HFFc6 (cell line): Measurements from ENCODE around the gene TMEM205. TPM values are rescaled to one million over a fixed set of nuclear protein-coding genes. Genes with fewer than 3 reads are reported as not detected.

Source experiments
- DNase-seq: peaks from one replicate; pipeline ENCODE4 v3.0.0-alpha.2; 2018
- H3K27ac Mint-ChIP-seq: 2 replicates; pipeline ENCODE4 v1.8.0; 2020; ENCODE audit warnings: mild to moderate bottlenecking, mixed read lengths
- H3K27me3 Mint-ChIP-seq: 2 replicates; pipeline ENCODE4 v1.8.0; 2021; ENCODE audit warnings: mild to moderate bottlenecking, moderate library complexity, mixed read lengths; ENCODE audit not compliant: insufficient read depth
- H3K36me3 Mint-ChIP-seq: 2 replicates; pipeline ENCODE4 v1.8.0; 2021; ENCODE audit warnings: low read depth, mixed read lengths
- H3K4me1 Mint-ChIP-seq: 2 replicates; pipeline ENCODE4 v1.8.0; 2020; ENCODE audit warnings: low read depth, mixed read lengths
- H3K4me3 Mint-ChIP-seq: 2 replicates; pipeline ENCODE4 v1.8.0; 2020; ENCODE audit warnings: mild to moderate bottlenecking, moderate library complexity, mixed read lengths
- H3K9me3 Mint-ChIP-seq: 2 replicates; pipeline ENCODE4 v1.8.0; 2020; ENCODE audit warnings: mild to moderate bottlenecking, mixed read lengths
- CTCF ChIP-seq: fragments of 200-600 bp; sonication (generic); IDR thresholded peaks from 2 replicates; pipeline ENCODE4 v1.5.0; 2021; ENCODE audit warnings: antibody characterized with exemption, mild to moderate bottlenecking
- long read RNA-seq: library from polyadenylated mRNA; unstranded; transcript quantifications from one replicate; pipeline ENCODE4 v2.0.0, GENCODE V29; 2019
- total RNA-seq, 6 experiments: library from RNA; stranded (reverse); fragmentation: NEBNext Ultra II Directional; extraction: Animal tissue kit (Norgen Biotek cat#: 25700); gene quantifications; 2 replicates in 1 of 6; 3 replicates in 5 of 6; pipeline ENCODE4 v1.2.3, GENCODE V29; 2021

The TMEM205 gene
- total RNA-seq, result 10 to 100 TPM; 36.9 to 51.8 (median 46.5) TPM
- long read RNA-seq, transcript TMEM205-216 (4 exons, 792 nt), result major isoform, 30 of 41 reads
- long read RNA-seq, partial matches to known transcripts, result 0 of 41 reads
- long read RNA-seq, other reads (novel, unspliced or antisense), result 2 of 41 reads

GRCh38 chr19:11346104-11346940 lies at the start of gene TMEM205, which contains the start of gene CCDC159:
Gene TMEM205 (minus strand): TSS chr19:11346268. CDS start chr19:11345619, 649 bp downstream.
Gene CCDC159 (plus strand): TSS chr19:11346519. CDS start chr19:11346607, 88 bp downstream.
- Mint-ChIP-seq H3K36me3 (0 out of 2 replicates have a peak, but pooled peaks cover 10% of the 10 kb centered on the region), H3K4me1 (peaks cover 30% of the 10 kb centered on the region), H3K27ac (peak within 1 kb of the TSS; percentile 90), H3K4me3 (peak within 1 kb of the TSS; percentile 95), H3K27me3 (peaks cover 2% of the 10 kb centered on the region; the same call in 1 of the 2 replicates), H3K9me3 (peaks cover 12% of the 10 kb centered on the region)
- peak; percentile 99 for DNase-seq
- peak; percentile 22; the same call in 1 of the 2 replicates for TF ChIP-seq CTCF

- Mint-ChIP-seq H3K9me3 (no peaks in the 10 kb centered on the region), H3K27me3 (no peaks in the 10 kb centered on the region; the same call in 1 of the 2 replicates), H3K4me3 (no peak overlapping the region), H3K36me3 (peaks cover 6% of the 10 kb centered on the region), H3K4me1 (peaks cover 16% of the 10 kb centered on the region), H3K27ac (no peak overlapping the region)
- no peak for DNase-seq
- no peak for TF ChIP-seq CTCF
Observed at GRCh38 chr19:11390933-11391680, 45.0 kb upstream of the TMEM205 start.

GRCh38 chr19:11390359-11390758 lies 44.3 kb upstream of the TMEM205 start:
- no peak for DNase-seq
- no peak for TF ChIP-seq CTCF
- Mint-ChIP-seq H3K27ac (no peak overlapping the region), H3K27me3 (no peaks in the 10 kb centered on the region; the same call in 1 of the 2 replicates), H3K36me3 (peaks cover 6% of the 10 kb centered on the region), H3K4me1 (peaks cover 16% of the 10 kb centered on the region), H3K4me3 (no peak overlapping the region), H3K9me3 (no peaks in the 10 kb centered on the region)

- no peak for DNase-seq
- H3K9me3 Mint-ChIP-seq, result no peaks in the 10 kb centered on the region
- TF ChIP-seq CTCF, result no peak
- H3K4me1 Mint-ChIP-seq, result peaks cover 4% of the 10 kb centered on the region; the same call in 1 of the 2 replicates
- H3K4me3 Mint-ChIP-seq, result no peak overlapping the region
- no peaks in the 10 kb centered on the region for H3K36me3 Mint-ChIP-seq
- no peak overlapping the region for H3K27ac Mint-ChIP-seq
- H3K27me3 Mint-ChIP-seq, result no peaks in the 10 kb centered on the region
Observed at GRCh38 chr19:11387162-11388034, 41.3 kb upstream of the TMEM205 start.

- no peak for DNase-seq
- TF ChIP-seq CTCF, result no peak
- Mint-ChIP-seq H3K27me3 (no peaks in the 10 kb centered on the region), H3K36me3 (no peaks in the 10 kb centered on the region), H3K27ac (no peak overlapping the region), H3K9me3 (no peaks in the 10 kb centered on the region), H3K4me1 (peaks cover 24% of the 10 kb centered on the region), H3K4me3 (peak overlapping the region; percentile 90; the same call in 1 of the 2 replicates)
Observed at GRCh38 chr19:11384778-11385129, 38.7 kb upstream of the TMEM205 start.
